H7 (cell line): ENCODE data around the gene MAP10. TPM values are rescaled to one million over a fixed set of nuclear protein-coding genes. Genes with fewer than 3 reads are reported as not detected.

Experiments used
- DNase-seq: peaks from one replicate; pipeline ENCODE4 v3.0.0; 2012
- H3K27me3 ChIP-seq: 2 replicates; pipeline ENCODE4 v1.6.0; 2011; ENCODE audit warnings: mild to moderate bottlenecking, low read length; ENCODE audit not compliant: control insufficient read depth, insufficient read depth
- H3K36me3 ChIP-seq: replicated peaks from 2 replicates; pipeline ENCODE4 v1.5.1; 2011; ENCODE audit warnings: low read length; ENCODE audit not compliant: control insufficient read depth, insufficient read depth
- H3K4me3 ChIP-seq: 2 replicates; pipeline ENCODE4 v1.5.1; 2011; ENCODE audit warnings: low read depth, mild to moderate bottlenecking, control low read depth, low read length, moderate library complexity; ENCODE audit not compliant: insufficient read depth
- total RNA-seq: library from RNA; depleted of rRNA; stranded (reverse); fragments of >200 nt; shearing (Covaris generic); gene quantifications from 2 replicates; pipeline ENCODE4 v1.2.3, GENCODE V29; 2014

Gene MAP10
- total RNA-seq, 1 experiment from 2014 or later, result 2.4 TPM

- Histone ChIP-seq H3K27me3 (no peaks in the 10 kb centered on the region), H3K4me3 (no peak overlapping the region), H3K36me3 (no peaks in the 10 kb centered on the region)
- no peak for DNase-seq
Measured at GRCh38 chr1:232818040-232818439, 12.8 kb downstream of the MAP10 start.

- Histone ChIP-seq H3K36me3 (no peaks in the 10 kb centered on the region), H3K27me3 (no peaks in the 10 kb centered on the region), H3K4me3 (no peak overlapping the region)
- DNase-seq, result no peak
Measured at GRCh38 chr1:232820431-232820830, 15.2 kb downstream of the MAP10 start.

GRCh38 chr1:232822530-232822929, 17.3 kb downstream of the MAP10 start:
- Histone ChIP-seq H3K27me3 (no peaks in the 10 kb centered on the region), H3K36me3 (no peaks in the 10 kb centered on the region), H3K4me3 (no peak overlapping the region)
- DNase-seq, result no peak

GRCh38 chr1:232826318-232826717, 21.1 kb downstream of the MAP10 start:
- H3K4me3 ChIP-seq, result no peak overlapping the region
- H3K36me3 ChIP-seq, result no peaks in the 10 kb centered on the region
- no peaks in the 10 kb centered on the region for H3K27me3 ChIP-seq
- no peak for DNase-seq

GRCh38 chr1:232830661-232831060, 25.4 kb downstream of the MAP10 start:
- no peaks in the 10 kb centered on the region; the same call in 1 of the 2 replicates for H3K27me3 ChIP-seq
- no peak overlapping the region for H3K4me3 ChIP-seq
- DNase-seq, result no peak
- H3K36me3 ChIP-seq, result no peaks in the 10 kb centered on the region

GRCh38 chr1:232831895-232832294, 26.7 kb downstream of the MAP10 start:
- Histone ChIP-seq H3K36me3 (no peaks in the 10 kb centered on the region), H3K27me3 (no peaks in the 10 kb centered on the region; the same call in 1 of the 2 replicates), H3K4me3 (no peak overlapping the region)
- no peak for DNase-seq

GRCh38 chr1:232834066-232834465, 28.9 kb downstream of the MAP10 start:
- DNase-seq, result no peak
- Histone ChIP-seq H3K36me3 (no peaks in the 10 kb centered on the region), H3K27me3 (no peaks in the 10 kb centered on the region; the same call in 1 of the 2 replicates), H3K4me3 (no peak overlapping the region)

GRCh38 chr1:232835166-232835565, 29.9 kb downstream of the MAP10 start:
- Histone ChIP-seq H3K27me3 (no peaks in the 10 kb centered on the region; the same call in 1 of the 2 replicates), H3K4me3 (no peak overlapping the region), H3K36me3 (no peaks in the 10 kb centered on the region)
- no peak for DNase-seq

GRCh38 chr1:232837087-232837486, 31.9 kb downstream of the MAP10 start:
- Histone ChIP-seq H3K27me3 (no peaks in the 10 kb centered on the region; the same call in 1 of the 2 replicates), H3K4me3 (no peak overlapping the region), H3K36me3 (no peaks in the 10 kb centered on the region)
- DNase-seq, result no peak

- DNase-seq, result no peak
- Histone ChIP-seq H3K36me3 (no peaks in the 10 kb centered on the region), H3K27me3 (no peaks in the 10 kb centered on the region), H3K4me3 (no peak overlapping the region)
Measured at GRCh38 chr1:232841823-232842565, 36.8 kb downstream of the MAP10 start.

- no peaks in the 10 kb centered on the region for H3K27me3 ChIP-seq
- H3K4me3 ChIP-seq, result no peak overlapping the region
- H3K36me3 ChIP-seq, result no peaks in the 10 kb centered on the region
- DNase-seq, result no peak
Measured at GRCh38 chr1:232844791-232845190, 39.6 kb downstream of the MAP10 start.

- H3K36me3 ChIP-seq, result no peaks in the 10 kb centered on the region
- H3K4me3 ChIP-seq, result no peak overlapping the region
- DNase-seq, result no peak
- H3K27me3 ChIP-seq, result no peaks in the 10 kb centered on the region
Measured at GRCh38 chr1:232845406-232845955, 40.3 kb downstream of the MAP10 start.

GRCh38 chr1:232851532-232851931, 46.3 kb downstream of the MAP10 start:
- H3K4me3 ChIP-seq, result no peak overlapping the region
- no peaks in the 10 kb centered on the region for H3K36me3 ChIP-seq
- H3K27me3 ChIP-seq, result peaks cover 2% of the 10 kb centered on the region; the same call in 1 of the 2 replicates
- DNase-seq, result no peak

- Histone ChIP-seq H3K27me3 (peaks cover 2% of the 10 kb centered on the region; the same call in 1 of the 2 replicates), H3K4me3 (no peak overlapping the region), H3K36me3 (no peaks in the 10 kb centered on the region)
- no peak for DNase-seq
Measured at GRCh38 chr1:232853994-232854797, 49.0 kb downstream of the MAP10 start.

- Histone ChIP-seq H3K4me3 (no peak overlapping the region), H3K27me3 (peaks cover 2% of the 10 kb centered on the region; the same call in 1 of the 2 replicates), H3K36me3 (no peaks in the 10 kb centered on the region)
- no peak for DNase-seq
Measured at GRCh38 chr1:232854798-232855159, 49.6 kb downstream of the MAP10 start.
